BJ (cell line): ENCODE measurements around the gene SMC3. TPM values are rescaled to one million over a fixed set of nuclear protein-coding genes. Genes with fewer than 3 reads are reported as not detected.
"Not testable (repeated sequence)": the region's sequence is repeated elsewhere in the genome, so short reads cannot be mapped to it uniquely, and the experiment has no call there.

Source experiments
- CTCF ChIA-PET: fragments of 350-600 bp; formaldehyde crosslinking; extraction: SDS; loops from one replicate; lab custom pipeline; 2021; ENCODE audit warnings: antibody characterized with exemption, inconsistent platforms; lab: Yijun Ruan, JAX
- POLR2A ChIA-PET: fragments of 300-600 bp; sonication (Branson Sonifier 250); formaldehyde crosslinking; extraction: SDS; loops from one replicate; lab custom pipeline; 2021; ENCODE audit warnings: antibody characterized with exemption; lab: Charles Lee
- DNase-seq: peaks from one replicate; pipeline ENCODE4 v3.0.0-alpha.2; 2011; ENCODE audit warnings: low read depth
- H3K27me3 ChIP-seq: 2 replicates; pipeline ENCODE4 v1.6.0; 2011; ENCODE audit warnings: low read length; ENCODE audit not compliant: control insufficient read depth, insufficient read depth
- H3K36me3 ChIP-seq: 2 replicates; pipeline ENCODE4 v1.5.1; 2011; ENCODE audit warnings: low read length; ENCODE audit not compliant: control insufficient read depth, insufficient read depth
- H3K4me3 ChIP-seq: 2 replicates; pipeline ENCODE4 v1.5.1; 2011; ENCODE audit warnings: low read depth, mild to moderate bottlenecking, control low read depth, low read length
- polyA plus RNA-seq: library from polyadenylated mRNA; depleted of rRNA; stranded (reverse); fragments of >200 nt; gene quantifications from 2 replicates; pipeline ENCODE4 v1.2.3, GENCODE V29; 2011
- TF ChIP-seq, protein P1 (sequence below): IDR thresholded peaks from 2 replicates; pipeline ENCODE4 v1.5.1; 2011; ENCODE audit warnings: low read depth, mild to moderate bottlenecking, control low read depth, inconsistent platforms, low read length, moderate library complexity; ENCODE audit not compliant: insufficient read depth

The SMC3 gene
- polyA plus RNA-seq, 1 experiment: 5.7 TPM

DNA sequence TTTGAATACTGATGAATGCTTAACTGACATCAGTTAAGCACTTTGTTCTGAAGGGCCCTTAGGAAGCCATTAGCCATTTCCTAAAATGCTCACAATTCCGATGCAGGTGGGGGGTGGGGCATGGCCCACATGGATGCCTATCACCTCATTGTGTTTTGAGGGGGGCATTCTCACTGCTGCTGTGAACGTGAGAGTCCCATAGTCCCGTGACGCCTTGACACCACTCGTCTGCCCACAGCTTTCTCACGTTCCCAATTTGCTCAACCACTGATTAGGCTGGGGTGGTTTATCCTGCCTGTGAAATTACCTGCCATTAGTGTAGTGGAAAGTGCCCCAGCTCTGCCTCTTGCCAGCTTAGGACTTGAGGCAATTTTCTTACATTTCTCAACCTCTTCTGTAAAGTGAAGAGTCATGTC is 37.9 kb upstream of the SMC3 start:
- no peaks in the 10 kb centered on the region for H3K27me3 ChIP-seq
- DNase-seq: no peak
- TF ChIP-seq, protein P1, sequence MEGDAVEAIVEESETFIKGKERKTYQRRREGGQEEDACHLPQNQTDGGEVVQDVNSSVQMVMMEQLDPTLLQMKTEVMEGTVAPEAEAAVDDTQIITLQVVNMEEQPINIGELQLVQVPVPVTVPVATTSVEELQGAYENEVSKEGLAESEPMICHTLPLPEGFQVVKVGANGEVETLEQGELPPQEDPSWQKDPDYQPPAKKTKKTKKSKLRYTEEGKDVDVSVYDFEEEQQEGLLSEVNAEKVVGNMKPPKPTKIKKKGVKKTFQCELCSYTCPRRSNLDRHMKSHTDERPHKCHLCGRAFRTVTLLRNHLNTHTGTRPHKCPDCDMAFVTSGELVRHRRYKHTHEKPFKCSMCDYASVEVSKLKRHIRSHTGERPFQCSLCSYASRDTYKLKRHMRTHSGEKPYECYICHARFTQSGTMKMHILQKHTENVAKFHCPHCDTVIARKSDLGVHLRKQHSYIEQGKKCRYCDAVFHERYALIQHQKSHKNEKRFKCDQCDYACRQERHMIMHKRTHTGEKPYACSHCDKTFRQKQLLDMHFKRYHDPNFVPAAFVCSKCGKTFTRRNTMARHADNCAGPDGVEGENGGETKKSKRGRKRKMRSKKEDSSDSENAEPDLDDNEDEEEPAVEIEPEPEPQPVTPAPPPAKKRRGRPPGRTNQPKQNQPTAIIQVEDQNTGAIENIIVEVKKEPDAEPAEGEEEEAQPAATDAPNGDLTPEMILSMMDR: no peak
- POLR2A ChIA-PET: no interaction called here
- CTCF ChIA-PET: interaction anchor here (1.0 to 1.2 kb wide), 2 partner anchors 17 to 177 kb away, joined by 3 to 5 read pairs; no protein-coding TSS in a partner anchor
- no peaks in the 10 kb centered on the region for H3K36me3 ChIP-seq
- no peak overlapping the region for H3K4me3 ChIP-seq

DNA sequence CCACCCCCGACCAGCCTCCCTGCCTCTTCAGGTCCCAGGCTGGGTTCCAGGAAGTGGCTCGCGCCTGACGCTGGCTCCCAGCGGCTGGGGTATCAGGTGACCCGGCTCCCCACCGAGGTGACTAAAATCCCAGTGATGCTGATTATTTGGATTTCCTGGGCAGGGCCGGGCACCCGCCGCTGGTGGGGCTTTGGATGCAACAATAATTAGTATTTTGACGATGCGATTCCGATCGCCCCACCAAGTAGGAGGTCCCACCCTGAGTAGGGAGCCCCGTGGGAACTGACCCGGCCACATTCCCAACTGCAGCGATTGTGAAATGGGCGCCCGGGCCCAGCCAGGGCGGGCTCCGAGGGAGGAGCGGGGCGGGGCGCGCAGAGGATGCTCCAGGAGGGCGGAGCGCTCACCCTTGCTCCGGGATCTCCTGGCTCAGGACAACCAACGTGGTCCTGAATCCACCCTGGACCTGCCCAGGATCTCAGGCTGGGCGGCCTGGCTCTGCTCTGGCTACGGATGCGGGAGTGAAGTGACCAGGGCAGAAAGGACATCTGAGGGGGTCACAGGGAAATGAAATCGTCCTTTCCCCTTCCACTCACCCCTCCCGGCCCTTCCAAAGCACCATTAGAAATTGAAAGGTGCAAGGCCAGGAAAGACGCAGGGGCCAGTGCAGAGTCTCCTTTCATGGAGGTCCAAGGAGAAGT is 37.2 kb upstream of the SMC3 start:
- Histone ChIP-seq H3K4me3 (peak overlapping the region; percentile 27; the same call in 1 of the 2 replicates), H3K27me3 (no peaks in the 10 kb centered on the region), H3K36me3 (no peaks in the 10 kb centered on the region)
- TF ChIP-seq, protein P1: no peak
- DNase-seq: no peak
- POLR2A ChIA-PET: no interaction called here
- CTCF ChIA-PET: interaction anchor here (2.1 kb wide), 1 partner anchor 16 kb away, joined by 4 read pairs; no protein-coding TSS in a partner anchor

DNA sequence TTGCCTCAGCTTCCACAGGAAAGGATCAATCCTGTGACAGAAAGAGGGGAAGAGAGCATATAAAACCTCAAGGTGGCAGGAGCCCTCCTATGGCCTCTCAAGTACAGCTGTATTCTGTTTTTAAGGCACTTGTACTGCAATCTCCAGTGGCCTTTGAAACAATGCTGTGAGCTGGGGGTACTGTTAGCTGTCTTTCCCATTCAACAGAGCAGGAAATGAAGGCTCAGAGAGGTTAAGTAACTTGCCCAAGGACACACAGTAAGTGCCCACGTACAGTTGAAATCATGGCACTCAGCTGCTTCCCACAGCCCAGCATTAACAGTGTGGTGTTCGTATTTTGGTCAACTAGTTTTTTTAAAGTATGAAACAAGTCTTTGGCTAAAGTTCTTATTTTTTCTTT is 35.8 kb upstream of the SMC3 start:
- ChIA-PET CTCF (interaction anchor here (0.7 to 2.1 kb wide), 2 partner anchors 15 to 28 kb away, joined by 3 to 4 read pairs; no protein-coding TSS in a partner anchor), POLR2A (no interaction called here)
- no peak for DNase-seq

DNA sequence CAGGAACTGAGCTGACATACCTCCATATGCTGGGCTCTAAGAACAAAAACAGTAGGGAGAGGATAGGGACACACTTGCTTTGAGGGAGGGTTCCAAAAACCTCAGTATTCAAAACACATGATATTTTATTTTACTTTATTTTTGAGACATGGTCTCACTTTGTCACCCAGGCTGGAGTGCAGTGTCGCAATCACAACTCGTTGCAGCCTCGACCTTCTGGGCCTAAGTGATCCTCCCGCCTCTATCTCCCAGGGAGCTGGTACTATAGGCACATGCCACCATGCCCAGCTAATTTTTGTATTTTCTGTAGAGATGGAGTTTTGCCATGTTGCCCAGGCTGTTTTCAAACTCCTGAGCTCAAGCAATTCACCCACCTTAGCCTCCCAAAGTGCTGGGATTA is 34.9 kb upstream of the SMC3 start:
- POLR2A ChIA-PET, DNase-seq, H3K27me3 ChIP-seq, H3K4me3 ChIP-seq, H3K36me3 ChIP-seq: not testable (repeated sequence)
- CTCF ChIA-PET: interaction anchor here (2.1 kb wide), 1 partner anchor 14 kb away, joined by 4 read pairs; no protein-coding TSS in a partner anchor

More for the DNA sequence above, 35.8 kb upstream of the SMC3 start:
- no peak overlapping the region for H3K4me3 ChIP-seq
- no peaks in the 10 kb centered on the region for H3K27me3 ChIP-seq
- TF ChIP-seq, protein P1: no peak
- no peaks in the 10 kb centered on the region for H3K36me3 ChIP-seq

DNA sequence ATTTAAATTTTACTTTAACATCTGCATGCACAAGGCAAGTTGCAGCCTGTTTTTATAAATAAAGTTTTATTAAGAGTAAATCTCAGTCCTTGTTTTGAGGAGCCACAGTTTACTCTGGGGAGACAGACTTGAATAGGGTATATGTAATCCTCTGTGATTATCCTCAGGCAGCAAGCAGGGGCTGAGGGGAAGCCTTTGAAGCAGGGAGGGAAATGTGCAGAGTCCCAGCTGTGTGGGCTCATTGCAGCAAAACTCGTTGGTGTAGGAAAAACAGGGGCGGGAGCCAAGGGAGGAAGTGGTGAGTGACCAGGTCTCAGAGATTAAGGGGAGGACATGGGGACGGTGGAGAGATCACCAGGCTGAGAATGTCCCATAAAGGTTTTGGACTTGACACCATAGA is 34.3 kb upstream of the SMC3 start:
- DNase-seq: no peak
- ChIA-PET POLR2A (no interaction called here), CTCF (no interaction called here)
- Histone ChIP-seq H3K36me3 (no peaks in the 10 kb centered on the region), H3K4me3 (no peak overlapping the region), H3K27me3 (no peaks in the 10 kb centered on the region)
- TF ChIP-seq, protein P1: no peak
